Measurements from ENCODE around the gene CPTP.

- TF ChIP-seq POLR2A (IDR thresholded peaks at IDR 0.05) (no peak), CTCF (IDR thresholded peaks at IDR 0.05) (no peak), EP300 (IDR thresholded peaks at IDR 0.05) (no peak)
Observed at GRCh38 chr1:1342061-1342562, 17.5 kb downstream of the CPTP start.
